ENCODE results near the gene PHF21B.

The PHF21B gene

GRCh38 chr22:44848791-44849420, 160.9 kb downstream of the PHF21B start:
- Histone ChIP-seq H3K79me2 (ENCODE audit: insufficient read depth, low read length) (no peaks in the 10 kb centered on the region), H3K9ac (ENCODE audit: low read length) (no peak overlapping the region), H2AFZ (ENCODE audit: low read length) (no peak overlapping the region), H3K4me3 (ENCODE audit: low read depth, low read length, poor library complexity, severe bottlenecking) (no peak overlapping the region), H3K27me3 (ENCODE audit: insufficient read depth, low read length) (peaks cover 3% of the 10 kb centered on the region; the same call in 1 of the 2 replicates), H3K9me2 (ENCODE audit: low read depth, low read length) (no peaks in the 10 kb centered on the region), H3K9me3 (ENCODE audit: low read length) (no peaks in the 10 kb centered on the region), H3K36me3 (ENCODE audit: insufficient read depth, low read length) (no peaks in the 10 kb centered on the region), H3K27ac (ENCODE audit: low read depth, low read length, poor library complexity, severe bottlenecking) (no peak overlapping the region), H3F3A (ENCODE audit: insufficient read depth, low read length) (no peaks in the 10 kb centered on the region), H4K20me1 (ENCODE audit: insufficient read depth, low read length) (no peaks in the 10 kb centered on the region), H3K4me2 (ENCODE audit: low read length) (no peak overlapping the region), H3K4me1 (ENCODE audit: insufficient read depth, low read length, severe bottlenecking) (no peaks in the 10 kb centered on the region)
- TF ChIP-seq EZH2 (IDR thresholded peaks at IDR 0.05; ENCODE audit: borderline replicate concordance, low read length) (no peak), CTCF (IDR thresholded peaks at IDR 0.05; ENCODE audit: low read length) (no peak)

GRCh38 chr22:44848296-44848741, 161.5 kb downstream of the PHF21B start:
- H3K9me3 ChIP-seq (ENCODE audit: low read length), result no peaks in the 10 kb centered on the region
- H2AFZ ChIP-seq (ENCODE audit: low read length), result no peak overlapping the region
- H4K20me1 ChIP-seq (ENCODE audit: insufficient read depth, low read length), result no peaks in the 10 kb centered on the region
- H3K9ac ChIP-seq (ENCODE audit: low read length), result no peak overlapping the region
- H3K9me2 ChIP-seq (ENCODE audit: low read depth, low read length), result no peaks in the 10 kb centered on the region
- H3K4me1 ChIP-seq (ENCODE audit: insufficient read depth, low read length, severe bottlenecking), result no peaks in the 10 kb centered on the region
- H3K27ac ChIP-seq (ENCODE audit: low read depth, low read length, poor library complexity, severe bottlenecking), result no peak overlapping the region
- TF ChIP-seq CTCF (IDR thresholded peaks at IDR 0.05; ENCODE audit: low read length) (no peak), EZH2 (IDR thresholded peaks at IDR 0.05; ENCODE audit: borderline replicate concordance, low read length) (no peak)
- no peaks in the 10 kb centered on the region for H3K79me2 ChIP-seq (ENCODE audit: insufficient read depth, low read length)
- no peaks in the 10 kb centered on the region for H3F3A ChIP-seq (ENCODE audit: insufficient read depth, low read length)
- no peaks in the 10 kb centered on the region for H3K36me3 ChIP-seq (ENCODE audit: insufficient read depth, low read length)
- H3K4me3 ChIP-seq (ENCODE audit: low read depth, low read length, poor library complexity, severe bottlenecking), result no peak overlapping the region
- H3K27me3 ChIP-seq (ENCODE audit: insufficient read depth, low read length), result peaks cover 3% of the 10 kb centered on the region; the same call in 1 of the 2 replicates
- no peak overlapping the region for H3K4me2 ChIP-seq (ENCODE audit: low read length)

- no peaks in the 10 kb centered on the region for H3K9me3 ChIP-seq (ENCODE audit: low read length)
- H3K79me2 ChIP-seq (ENCODE audit: insufficient read depth, low read length), result no peaks in the 10 kb centered on the region
- H3K27ac ChIP-seq (ENCODE audit: low read depth, low read length, poor library complexity, severe bottlenecking), result no peak overlapping the region
- no peaks in the 10 kb centered on the region for H3K4me1 ChIP-seq (ENCODE audit: insufficient read depth, low read length, severe bottlenecking)
- H3K4me3 ChIP-seq (ENCODE audit: low read depth, low read length, poor library complexity, severe bottlenecking), result no peak overlapping the region
- no peak overlapping the region for H2AFZ ChIP-seq (ENCODE audit: low read length)
- H3K27me3 ChIP-seq (ENCODE audit: insufficient read depth, low read length), result peaks cover 3% of the 10 kb centered on the region; the same call in 1 of the 2 replicates
- H3F3A ChIP-seq (ENCODE audit: insufficient read depth, low read length), result no peaks in the 10 kb centered on the region
- H4K20me1 ChIP-seq (ENCODE audit: insufficient read depth, low read length), result no peaks in the 10 kb centered on the region
- TF ChIP-seq EZH2 (IDR thresholded peaks at IDR 0.05; ENCODE audit: borderline replicate concordance, low read length) (no peak), CTCF (IDR thresholded peaks at IDR 0.05; ENCODE audit: low read length) (no peak)
- H3K9ac ChIP-seq (ENCODE audit: low read length), result no peak overlapping the region
- H3K36me3 ChIP-seq (ENCODE audit: insufficient read depth, low read length), result no peaks in the 10 kb centered on the region
- H3K9me2 ChIP-seq (ENCODE audit: low read depth, low read length), result no peaks in the 10 kb centered on the region
- H3K4me2 ChIP-seq (ENCODE audit: low read length), result no peak overlapping the region
Observed at GRCh38 chr22:44847892-44848291, 161.9 kb downstream of the PHF21B start.
